Subcutaneous adipose tissue (tissue), 4 donors: ENCODE data around the gene C11orf98. TPM values are rescaled to one million over a fixed set of nuclear protein-coding genes. Genes with fewer than 3 reads are reported as not detected.

ENCODE experiments used
- CTCF ChIP-seq: fragments of 450-650 bp; IDR thresholded peaks from one replicate; pipeline ENCODE4 v1.5.1; 2016; ENCODE audit warnings: low read depth, mild to moderate bottlenecking, control low read depth, antibody characterized with exemption, moderate library complexity
- total RNA-seq, 4 donors: library from RNA; depleted of rRNA; stranded (reverse); fragments of >200 nt; gene quantifications; one replicate each; pipeline ENCODE4 v1.1.0, GENCODE V29; 2016

C11orf98 gene
- total RNA-seq, 4 donors from 2014 or later = 13.7 to 47.1 (median 35.9) TPM

GRCh38 chr11:62678433-62678769, 13.4 kb upstream of the C11orf98 start:
- no peak for TF ChIP-seq CTCF

GRCh38 chr11:62677714-62678113, 12.7 kb upstream of the C11orf98 start:
- no peak for TF ChIP-seq CTCF

DNA sequence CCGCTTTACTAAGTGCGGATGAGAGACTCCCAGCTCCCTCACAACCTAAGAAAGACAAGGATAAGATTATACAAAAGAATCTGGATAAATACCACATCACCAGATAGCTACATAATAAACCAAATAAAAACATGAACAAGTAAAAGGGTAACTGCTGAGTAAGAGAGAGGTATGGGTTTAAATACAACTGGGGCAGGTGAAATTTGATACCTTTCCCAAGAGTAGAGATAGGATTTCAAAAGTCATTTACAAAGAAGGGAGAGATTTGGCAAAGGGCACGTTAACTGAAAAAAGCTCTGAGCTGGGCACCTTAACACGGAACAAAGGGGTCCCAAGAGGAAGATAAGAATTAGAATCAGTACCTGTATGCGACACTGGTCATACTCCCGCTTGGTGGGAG, 12.1 kb upstream of the C11orf98 start:
- no peak for TF ChIP-seq CTCF

DNA sequence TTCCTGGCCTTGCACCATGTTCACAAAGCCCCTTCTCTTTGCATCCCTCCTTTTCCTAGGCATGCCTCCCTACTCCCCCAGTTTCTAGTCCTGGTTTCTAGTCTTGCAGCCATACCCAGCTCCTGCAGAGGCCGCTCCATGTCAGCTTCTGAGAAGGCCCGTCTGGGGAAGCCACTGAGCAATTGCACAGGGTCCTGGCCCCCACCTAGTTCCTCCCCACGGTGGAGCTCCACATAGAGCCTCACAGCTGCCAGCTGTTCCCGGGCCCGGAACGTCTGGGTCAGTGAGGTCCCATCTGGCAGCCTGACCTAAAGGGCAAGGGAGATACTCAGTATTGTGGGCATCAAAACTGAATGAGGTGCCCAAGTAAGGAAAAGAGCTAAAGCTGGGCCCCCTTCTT, 11.7 kb upstream of the C11orf98 start:
- no peak for TF ChIP-seq CTCF

GRCh38 chr11:62673196-62673525, 8.2 kb upstream of the C11orf98 start:
- no peak for TF ChIP-seq CTCF

- no peak for TF ChIP-seq CTCF
Measured at GRCh38 chr11:62671608-62672389, 6.8 kb upstream of the C11orf98 start, which contains the start of the genes LBHD1 and UQCC3. Gene LBHD1 (minus strand): TSS chr11:62672267. CDS start chr11:62670031, 2,236 bp downstream. Gene UQCC3 (plus strand): TSS chr11:62671673. CDS start chr11:62671746, 73 bp downstream.

- no peak for TF ChIP-seq CTCF
Measured at GRCh38 chr11:62671236-62671607, 6.2 kb upstream of the C11orf98 start.
